ENCODE results near the gene FAM228B. TPM values are rescaled to one million over a fixed set of nuclear protein-coding genes. Genes with fewer than 3 reads are reported as not detected.

The FAM228B gene
- total RNA-seq, 4 donors from 2014 or later = 3.0 to 6.7 (median 4.3) TPM

- Histone ChIP-seq H3K27me3 (no peaks in the 10 kb centered on the region), H3K9me3 (no peaks in the 10 kb centered on the region), H3K27ac (no peak overlapping the region), H3K4me1 (no peaks in the 10 kb centered on the region), H3K36me3 (peaks cover 0 to 5% of the 10 kb centered on the region in 2 donors), H3K4me3 (no peak overlapping the region)
- no peak for ATAC-seq
- in situ Hi-C loops (cut with MboI; ENCODE audit: low sequenced_read_pairs in 4 of 4) (no loop called here), intact Hi-C loops (cut with DNase I; ENCODE audit: low total_unique reads) (no loop called here)
- no peak for DNase-seq
- TF ChIP-seq POLR2A (IDR thresholded peaks at IDR 0.05) (no peak), CTCF (IDR thresholded peaks at IDR 0.05 in 4 of 5, conservative IDR thresholded peaks at IDR 0.05 in 1 of 5) (peak in 4 of 5 experiments; percentile 24 to 64 (median 50))
Measured at GRCh38 chr2:24164416-24164973, 41.2 kb downstream of the FAM228B start.

GRCh38 chr2:24169023-24169422 is 45.8 kb downstream of the FAM228B start:
- no peaks in the 10 kb centered on the region for H3K27me3 ChIP-seq
- TF ChIP-seq POLR2A (IDR thresholded peaks at IDR 0.05) (no peak), CTCF (IDR thresholded peaks at IDR 0.05 in 4 of 5, conservative IDR thresholded peaks at IDR 0.05 in 1 of 5) (no peak)
- H3K27ac ChIP-seq = no peak overlapping the region
- no peaks in the 10 kb centered on the region for H3K4me1 ChIP-seq
- in situ Hi-C loops (cut with MboI; ENCODE audit: low sequenced_read_pairs in 4 of 4) = no loop called here
- no peak for ATAC-seq
- H3K36me3 ChIP-seq = no peaks in the 10 kb centered on the region
- intact Hi-C loops (cut with DNase I; ENCODE audit: low total_unique reads) = no loop called here
- no peak overlapping the region for H3K4me3 ChIP-seq
- no peak for DNase-seq
- no peaks in the 10 kb centered on the region for H3K9me3 ChIP-seq

- Histone ChIP-seq H3K4me3 (no peak within 1 kb of the TSS), H3K27me3 (no peaks in the 10 kb centered on the region), H3K27ac (no peak within 1 kb of the TSS), H3K9me3 (no peaks in the 10 kb centered on the region), H3K36me3 (no peaks in the 10 kb centered on the region), H3K4me1 (no peaks in the 10 kb centered on the region)
- DNase-seq = no peak
- in situ Hi-C loops (cut with MboI; ENCODE audit: low sequenced_read_pairs in 4 of 4) = no loop called here
- intact Hi-C loops (cut with DNase I; ENCODE audit: low total_unique reads) = no loop called here
- no peak for ATAC-seq
- TF ChIP-seq POLR2A (IDR thresholded peaks at IDR 0.05) (no peak), CTCF (IDR thresholded peaks at IDR 0.05 in 4 of 5, conservative IDR thresholded peaks at IDR 0.05 in 1 of 5) (no peak)
Measured at GRCh38 chr2:24174851-24175277, 51.6 kb downstream of the FAM228B start, which contains the start of gene FAM228A. Gene FAM228A (plus strand): TSS chr2:24175053. CDS start chr2:24175481, 428 bp downstream.

- ATAC-seq = no peak
- Histone ChIP-seq H3K4me3 (no peak overlapping the region), H3K27me3 (no peaks in the 10 kb centered on the region), H3K9me3 (no peaks in the 10 kb centered on the region), H3K36me3 (no peaks in the 10 kb centered on the region), H3K4me1 (no peaks in the 10 kb centered on the region), H3K27ac (no peak overlapping the region)
- TF ChIP-seq CTCF (IDR thresholded peaks at IDR 0.05 in 4 of 5, conservative IDR thresholded peaks at IDR 0.05 in 1 of 5) (no peak), POLR2A (IDR thresholded peaks at IDR 0.05) (no peak)
- in situ Hi-C loops (cut with MboI; ENCODE audit: low sequenced_read_pairs in 4 of 4) (no loop called here), intact Hi-C loops (cut with DNase I; ENCODE audit: low total_unique reads) (no loop called here)
- no peak for DNase-seq
Measured at GRCh38 chr2:24175631-24176187, 52.4 kb downstream of the FAM228B start.

Measured in gastrocnemius medialis (tissue), 4 donors.